ENCODE measurements around the gene TCAIM.

- no peak for TF ChIP-seq CTCF (IDR thresholded peaks at IDR 0.05 in 4 of 5, conservative IDR thresholded peaks at IDR 0.05 in 1 of 5)
- no peak for TF ChIP-seq POLR2A (IDR thresholded peaks at IDR 0.05)
Measured at GRCh38 chr3:44301746-44302145, 36.8 kb upstream of the TCAIM start.
